Astrocyte (in vitro differentiated cells and primary cell): ENCODE results near the gene MADCAM1.

Experiments used
- EZH2 ChIP-seq: IDR thresholded peaks from 2 replicates; pipeline ENCODE4 v1.6.1; 2012; ENCODE audit warnings: mild to moderate bottlenecking, low read length, inconsistent platforms; ENCODE audit not compliant: insufficient read depth
- TF ChIP-seq, protein P1 (sequence below): IDR thresholded peaks from 2 replicates; pipeline ENCODE4 v1.5.1; 2011; ENCODE audit warnings: low read depth, mild to moderate bottlenecking, inconsistent platforms, low read length, moderate library complexity; ENCODE audit not compliant: insufficient read depth

DNA sequence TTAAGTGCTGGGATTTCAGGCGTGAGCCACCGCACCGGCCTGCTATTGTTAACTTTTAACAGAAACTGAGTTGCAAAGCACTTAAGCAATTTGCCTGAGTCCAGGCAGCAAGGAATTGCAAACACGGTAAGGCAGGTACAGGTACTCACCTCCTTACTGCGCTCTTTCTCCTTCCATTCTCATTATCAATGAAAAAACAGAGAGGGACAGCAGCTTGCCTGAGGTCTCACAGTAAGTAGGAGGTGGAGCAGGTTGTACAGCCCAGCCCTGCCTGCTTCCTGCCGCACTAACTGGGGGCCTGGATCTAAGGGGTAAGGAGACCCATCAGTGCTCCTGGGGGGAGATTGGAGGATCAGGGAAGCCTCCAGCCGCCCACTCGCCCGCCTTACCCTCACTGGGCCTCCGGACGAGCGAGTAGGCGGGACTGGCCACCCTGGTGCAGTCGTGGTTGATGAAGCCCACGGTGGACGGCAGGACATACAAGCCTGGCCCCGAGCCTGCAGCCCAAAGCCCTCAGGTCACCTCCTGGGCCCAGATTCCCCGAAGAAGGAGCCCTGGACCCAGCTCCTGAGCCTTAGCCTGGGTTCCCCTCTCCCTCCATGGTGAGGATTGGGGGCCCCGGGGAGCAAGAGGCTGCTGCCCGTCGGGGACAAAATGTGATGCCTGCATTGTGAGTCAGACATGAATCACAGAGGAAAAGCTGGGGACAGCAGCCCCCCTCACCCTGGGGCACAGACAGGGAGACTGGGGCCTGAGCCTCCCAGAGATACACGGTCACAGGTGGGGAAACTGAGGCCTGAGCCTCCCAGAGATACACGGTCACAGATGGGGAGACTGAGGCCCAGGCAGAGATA, 24.1 kb upstream of the MADCAM1 start:
- TF ChIP-seq, protein P1, sequence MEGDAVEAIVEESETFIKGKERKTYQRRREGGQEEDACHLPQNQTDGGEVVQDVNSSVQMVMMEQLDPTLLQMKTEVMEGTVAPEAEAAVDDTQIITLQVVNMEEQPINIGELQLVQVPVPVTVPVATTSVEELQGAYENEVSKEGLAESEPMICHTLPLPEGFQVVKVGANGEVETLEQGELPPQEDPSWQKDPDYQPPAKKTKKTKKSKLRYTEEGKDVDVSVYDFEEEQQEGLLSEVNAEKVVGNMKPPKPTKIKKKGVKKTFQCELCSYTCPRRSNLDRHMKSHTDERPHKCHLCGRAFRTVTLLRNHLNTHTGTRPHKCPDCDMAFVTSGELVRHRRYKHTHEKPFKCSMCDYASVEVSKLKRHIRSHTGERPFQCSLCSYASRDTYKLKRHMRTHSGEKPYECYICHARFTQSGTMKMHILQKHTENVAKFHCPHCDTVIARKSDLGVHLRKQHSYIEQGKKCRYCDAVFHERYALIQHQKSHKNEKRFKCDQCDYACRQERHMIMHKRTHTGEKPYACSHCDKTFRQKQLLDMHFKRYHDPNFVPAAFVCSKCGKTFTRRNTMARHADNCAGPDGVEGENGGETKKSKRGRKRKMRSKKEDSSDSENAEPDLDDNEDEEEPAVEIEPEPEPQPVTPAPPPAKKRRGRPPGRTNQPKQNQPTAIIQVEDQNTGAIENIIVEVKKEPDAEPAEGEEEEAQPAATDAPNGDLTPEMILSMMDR, result no peak
- TF ChIP-seq EZH2, result no peak
